ENCODE measurements around the gene ZNF592.

GRCh38 chr15:84833447-84834228 is 85.2 kb downstream of the ZNF592 start:
- TF ChIP-seq CTCF (conservative IDR thresholded peaks at IDR 0.05 in 1 of 2, IDR thresholded peaks at IDR 0.05 in 1 of 2; ENCODE audit: low read depth in 1 of 2, low read length in 2 of 2) (no peak), EZH2 (IDR thresholded peaks at IDR 0.05; ENCODE audit: low read length, missing control alignments) (no peak)

Measured in fibroblast of lung (primary cell).